ENCODE results near the gene ARPC1A. TPM values are rescaled to one million over a fixed set of nuclear protein-coding genes. Genes with fewer than 3 reads are reported as not detected.

The ARPC1A gene
- total RNA-seq, 1 donor from 2014 or later: 109 TPM

GRCh38 chr7:99395616-99396327, 70.1 kb downstream of the ARPC1A start:
- no peak overlapping the region for H3K27ac ChIP-seq
- no peak for DNase-seq
- TF ChIP-seq CTCF (IDR thresholded peaks at IDR 0.05): no peak
- peaks cover 37% of the 10 kb centered on the region for H3K4me1 ChIP-seq
- H3K9me3 ChIP-seq: no peaks in the 10 kb centered on the region
- intact Hi-C loops (cut with DNase I): no loop called here
- ATAC-seq: no peak
- H3K27me3 ChIP-seq (ENCODE audit: low read depth): no peaks in the 10 kb centered on the region
- H3K36me3 ChIP-seq: peaks cover 87% of the 10 kb centered on the region
- H3K4me3 ChIP-seq: no peak overlapping the region

- H3K4me3 ChIP-seq: no peak overlapping the region
- DNase-seq: no peak
- peaks cover 37% of the 10 kb centered on the region for H3K4me1 ChIP-seq
- H3K36me3 ChIP-seq: peaks cover 87% of the 10 kb centered on the region
- TF ChIP-seq CTCF (IDR thresholded peaks at IDR 0.05): no peak
- H3K9me3 ChIP-seq: no peaks in the 10 kb centered on the region
- H3K27me3 ChIP-seq (ENCODE audit: low read depth): no peaks in the 10 kb centered on the region
- no peak for ATAC-seq
- no peak overlapping the region for H3K27ac ChIP-seq
- intact Hi-C loops (cut with DNase I): no loop called here
These were observed 71.0 kb downstream of the ARPC1A start for GRCh38 chr7:99396418-99397296.

GRCh38 chr7:99397297-99397983, 71.7 kb downstream of the ARPC1A start:
- Histone ChIP-seq H3K9me3 (no peaks in the 10 kb centered on the region), H3K4me3 (no peak overlapping the region), H3K27ac (no peak overlapping the region), H3K4me1 (peaks cover 31% of the 10 kb centered on the region), H3K36me3 (peaks cover 87% of the 10 kb centered on the region), H3K27me3 (ENCODE audit: low read depth) (no peaks in the 10 kb centered on the region)
- ATAC-seq (no peak), DNase-seq (no peak)
- TF ChIP-seq CTCF (IDR thresholded peaks at IDR 0.05): no peak
- intact Hi-C loops (cut with DNase I): no loop called here

GRCh38 chr7:99398891-99399445, 73.3 kb downstream of the ARPC1A start:
- H3K27ac ChIP-seq: no peak overlapping the region
- peaks cover 16% of the 10 kb centered on the region for H3K4me1 ChIP-seq
- intact Hi-C loops (cut with DNase I): no loop called here
- DNase-seq: no peak
- H3K4me3 ChIP-seq: no peak overlapping the region
- TF ChIP-seq CTCF (IDR thresholded peaks at IDR 0.05): no peak
- no peaks in the 10 kb centered on the region for H3K9me3 ChIP-seq
- peak in 1 of 2 donors; percentile 3 for ATAC-seq
- no peaks in the 10 kb centered on the region for H3K27me3 ChIP-seq (ENCODE audit: low read depth)
- H3K36me3 ChIP-seq: peaks cover 97% of the 10 kb centered on the region

- Histone ChIP-seq H3K36me3 (peaks cover 97% of the 10 kb centered on the region), H3K27me3 (ENCODE audit: low read depth) (no peaks in the 10 kb centered on the region), H3K9me3 (no peaks in the 10 kb centered on the region), H3K4me1 (peaks cover 16% of the 10 kb centered on the region), H3K4me3 (no peak overlapping the region), H3K27ac (no peak overlapping the region)
- peak; percentile 69 for DNase-seq
- intact Hi-C loops (cut with DNase I): no loop called here
- peak; percentile 73 to 81 for ATAC-seq
- no peak for TF ChIP-seq CTCF (IDR thresholded peaks at IDR 0.05)
These were observed 73.9 kb downstream of the ARPC1A start for GRCh38 chr7:99399597-99399996.
